ENCODE data around the gene REG4.

GRCh38 chr1:119838236-119838635, 27.0 kb upstream of the REG4 start:
- TF ChIP-seq CTCF (conservative IDR thresholded peaks at IDR 0.05; ENCODE audit: low read depth, low read length) (no peak), RAD21 (IDR thresholded peaks at IDR 0.05; ENCODE audit: low read length) (no peak), CEBPB (IDR thresholded peaks at IDR 0.05; ENCODE audit: low read depth, low read length) (peak; percentile 61; the same call in 1 of the 2 replicates), POLR2A (IDR thresholded peaks at IDR 0.05; ENCODE audit: low read depth, low read length) (no peak), MXI1 (IDR thresholded peaks at IDR 0.05; ENCODE audit: borderline replicate concordance, low read depth, low read length) (no peak), SMC3 (IDR thresholded peaks at IDR 0.05; ENCODE audit: low read depth, low read length) (no peak), BHLHE40 (IDR thresholded peaks at IDR 0.05; ENCODE audit: low read depth, low read length) (no peak), USF2 (IDR thresholded peaks at IDR 0.05; ENCODE audit: low read depth, low read length) (no peak), RFX5 (IDR thresholded peaks at IDR 0.05; ENCODE audit: low read depth, low read length) (no peak), FOS (IDR thresholded peaks at IDR 0.05; ENCODE audit: low read depth, low read length) (no peak), CHD1 (IDR thresholded peaks at IDR 0.05; ENCODE audit: low read depth, low read length) (no peak), MAZ (IDR thresholded peaks at IDR 0.05; ENCODE audit: borderline replicate concordance, low read depth, low read length) (no peak), MAFK (IDR thresholded peaks at IDR 0.05; ENCODE audit: low read depth, low read length) (no peak)
